ENCODE data around the gene PLEKHH2. TPM values are rescaled to one million over a fixed set of nuclear protein-coding genes. Genes with fewer than 3 reads are reported as not detected.

Gene PLEKHH2
- total RNA-seq, 4 donors from 2014 or later = 9.8 to 32.3 (median 27.0) TPM

DNA sequence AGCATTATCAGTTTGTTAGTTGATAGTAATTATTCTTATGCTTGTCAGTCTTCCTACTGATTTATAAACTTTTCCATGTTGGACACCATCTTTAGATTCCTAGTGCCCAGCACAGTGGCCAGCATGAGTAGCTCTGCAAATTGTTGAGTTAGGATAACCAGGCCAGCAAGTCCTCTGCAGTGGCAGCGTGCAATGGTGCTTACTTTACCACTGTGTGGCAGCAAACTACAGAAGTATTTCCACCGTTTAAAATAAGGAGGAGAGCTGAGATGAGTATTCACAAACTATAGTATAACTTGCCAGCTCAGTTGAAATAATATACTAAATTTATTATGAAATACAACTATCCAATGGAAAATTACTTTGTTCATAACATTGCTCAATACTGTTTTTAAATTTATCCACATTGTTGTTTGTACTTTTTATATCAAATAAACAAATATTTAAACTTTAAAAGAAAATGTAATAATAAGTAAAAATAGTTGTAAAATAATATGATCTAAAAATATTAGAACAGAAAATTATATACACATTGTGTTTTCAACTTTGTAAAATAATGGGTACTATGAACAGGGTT lies 31.9 kb upstream of the PLEKHH2 start:
- ATAC-seq (ENCODE audit: low FRiP score) (no peak), DNase-seq (ENCODE audit: low spot score) (no peak)
- TF ChIP-seq, protein P1, sequence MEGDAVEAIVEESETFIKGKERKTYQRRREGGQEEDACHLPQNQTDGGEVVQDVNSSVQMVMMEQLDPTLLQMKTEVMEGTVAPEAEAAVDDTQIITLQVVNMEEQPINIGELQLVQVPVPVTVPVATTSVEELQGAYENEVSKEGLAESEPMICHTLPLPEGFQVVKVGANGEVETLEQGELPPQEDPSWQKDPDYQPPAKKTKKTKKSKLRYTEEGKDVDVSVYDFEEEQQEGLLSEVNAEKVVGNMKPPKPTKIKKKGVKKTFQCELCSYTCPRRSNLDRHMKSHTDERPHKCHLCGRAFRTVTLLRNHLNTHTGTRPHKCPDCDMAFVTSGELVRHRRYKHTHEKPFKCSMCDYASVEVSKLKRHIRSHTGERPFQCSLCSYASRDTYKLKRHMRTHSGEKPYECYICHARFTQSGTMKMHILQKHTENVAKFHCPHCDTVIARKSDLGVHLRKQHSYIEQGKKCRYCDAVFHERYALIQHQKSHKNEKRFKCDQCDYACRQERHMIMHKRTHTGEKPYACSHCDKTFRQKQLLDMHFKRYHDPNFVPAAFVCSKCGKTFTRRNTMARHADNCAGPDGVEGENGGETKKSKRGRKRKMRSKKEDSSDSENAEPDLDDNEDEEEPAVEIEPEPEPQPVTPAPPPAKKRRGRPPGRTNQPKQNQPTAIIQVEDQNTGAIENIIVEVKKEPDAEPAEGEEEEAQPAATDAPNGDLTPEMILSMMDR (IDR thresholded peaks at IDR 0.05) = no peak

GRCh38 chr2:43605851-43606250 lies 31.2 kb upstream of the PLEKHH2 start:
- no peak for DNase-seq (ENCODE audit: low spot score)

DNA sequence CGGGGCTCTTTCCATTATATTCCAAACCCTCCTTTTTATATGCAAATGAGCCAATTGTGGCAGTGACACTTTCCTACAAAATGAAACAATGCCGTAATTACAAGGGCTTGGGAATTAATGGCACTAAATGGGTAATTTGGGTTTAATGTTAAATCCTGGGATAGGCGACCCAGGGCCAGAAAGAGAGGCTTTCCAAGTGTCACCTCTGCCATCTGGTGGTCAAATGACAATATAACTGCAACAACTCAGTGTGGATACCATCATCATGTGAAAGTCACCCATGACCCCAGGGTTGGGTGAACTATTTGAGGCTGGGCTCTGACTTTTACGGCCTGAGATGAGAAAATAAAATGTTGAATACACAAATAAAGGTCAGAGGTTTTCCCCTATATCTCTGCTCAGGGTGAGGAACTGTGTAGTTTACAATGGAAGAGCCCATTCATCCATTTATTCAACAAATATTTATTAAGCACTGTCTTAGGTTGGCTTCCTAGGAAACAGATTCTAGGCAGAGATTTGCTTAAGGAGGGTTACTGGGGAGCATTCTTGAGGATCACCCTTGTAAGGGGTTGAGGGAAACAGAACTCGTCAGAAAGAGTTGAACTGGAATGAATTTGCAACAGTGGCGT lies 27.7 kb upstream of the PLEKHH2 start:
- TF ChIP-seq, protein P1 (IDR thresholded peaks at IDR 0.05) = no peak
- ATAC-seq (ENCODE audit: low FRiP score) = no peak
- DNase-seq (ENCODE audit: low spot score) = no peak

More at GRCh38 chr2:43605851-43606250, 31.2 kb upstream of the PLEKHH2 start:
- TF ChIP-seq, protein P1 (IDR thresholded peaks at IDR 0.05) = no peak
- no peak for ATAC-seq (ENCODE audit: low FRiP score)

GRCh38 chr2:43610361-43610760 lies 26.7 kb upstream of the PLEKHH2 start:
- ATAC-seq (ENCODE audit: low FRiP score) = no peak

DNA sequence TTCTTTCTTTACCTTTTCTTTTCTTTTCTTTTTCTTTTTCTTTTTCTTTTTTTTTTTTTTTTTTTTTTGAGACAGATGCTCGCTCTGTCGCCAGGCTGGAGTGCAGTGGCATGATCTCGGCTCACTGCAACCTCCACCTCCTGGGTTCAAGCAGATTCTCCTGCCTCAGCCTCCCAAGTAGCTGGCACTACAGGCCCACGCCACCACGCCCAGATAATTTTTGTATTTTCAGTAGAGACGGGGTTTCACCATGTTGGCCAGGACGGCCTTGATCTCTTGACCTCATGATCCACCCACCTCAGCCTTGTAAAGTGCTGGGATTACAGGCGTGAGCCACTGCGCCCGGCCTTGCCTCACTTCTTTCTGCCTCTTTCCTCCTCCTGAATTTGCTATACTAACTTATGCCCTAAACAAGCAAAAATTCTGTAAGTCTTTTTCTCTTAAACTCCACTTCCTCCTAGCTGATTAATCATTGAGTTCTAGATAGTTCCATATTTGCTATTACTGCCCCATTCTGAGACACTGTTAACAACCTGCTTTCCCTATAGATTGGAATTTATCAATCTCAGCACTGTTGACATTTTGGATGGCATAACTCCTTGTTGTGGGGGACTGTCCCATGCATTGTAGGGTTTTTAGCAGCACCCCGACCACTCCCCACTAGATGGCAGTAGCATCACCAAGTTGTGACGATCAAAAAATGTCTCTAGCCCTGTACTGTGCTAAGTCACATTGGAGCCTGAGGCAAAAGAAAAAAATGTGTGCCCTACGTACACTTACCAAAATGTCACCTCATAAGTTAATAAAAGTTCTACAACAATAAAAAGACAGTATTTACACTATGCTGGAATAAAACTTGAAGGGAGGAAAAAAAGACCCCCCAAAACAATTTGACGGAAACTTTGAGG lies 24.8 kb upstream of the PLEKHH2 start:
- TF ChIP-seq, protein P1 (IDR thresholded peaks at IDR 0.05) = no peak
- peak; percentile 91 for ATAC-seq (ENCODE audit: low FRiP score)
- peak; percentile 65 for DNase-seq (ENCODE audit: low spot score)

More at GRCh38 chr2:43610361-43610760, 26.7 kb upstream of the PLEKHH2 start:
- TF ChIP-seq, protein P1 (IDR thresholded peaks at IDR 0.05) = no peak
- no peak for DNase-seq (ENCODE audit: low spot score)

DNA sequence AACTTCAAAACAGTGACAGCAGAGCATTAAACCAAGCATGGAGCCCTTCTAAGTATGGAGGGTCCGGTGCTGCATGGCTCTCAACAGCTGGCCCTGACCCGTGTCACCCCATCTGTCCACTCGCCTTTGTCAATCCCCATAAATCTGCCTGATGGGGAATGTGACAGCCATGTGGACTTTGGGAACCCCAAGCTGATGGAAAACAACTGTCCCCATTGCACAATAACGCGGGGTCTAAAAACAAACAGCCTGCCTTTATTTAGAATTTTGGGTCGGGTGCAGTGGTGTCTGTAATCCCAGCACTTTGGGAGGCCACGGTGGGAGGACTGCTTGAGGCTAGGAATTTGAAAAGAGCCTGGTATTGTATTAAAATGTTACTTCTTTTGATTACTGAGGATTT lies 24.1 kb upstream of the PLEKHH2 start:
- TF ChIP-seq, protein P1 (IDR thresholded peaks at IDR 0.05) = no peak
- peak; percentile 29 for ATAC-seq (ENCODE audit: low FRiP score)
- no peak for DNase-seq (ENCODE audit: low spot score)

Measured in omental fat pad (tissue), 4 donors.